GM23338 (cell line): Measurements from ENCODE around the gene SCARF1. TPM values are rescaled to one million over a fixed set of nuclear protein-coding genes. Genes with fewer than 3 reads are reported as not detected.

Source experiments
- ATAC-seq: fragments of 200-7000 bp; cut with Tn5 transposase; 3 replicates; pipeline ENCODE4 v1.9.1; 2020
- DNase-seq: peaks from one replicate; pipeline ENCODE4 v3.0.0-alpha.2; 2015; ENCODE audit warnings: low spot score
- H2AFZ ChIP-seq: fragments of 200-600 bp; sonication (generic); 2 replicates; pipeline ENCODE4 v1.8.0; 2016; ENCODE audit warnings: antibody characterized with exemption, mild to moderate bottlenecking, moderate library complexity
- H3F3A ChIP-seq: fragments of 200-600 bp; sonication (generic); replicated peaks from 2 replicates; pipeline ENCODE4 v1.8.0; 2017; ENCODE audit warnings: antibody characterized with exemption, mixed run types, low read depth
- H3K27ac ChIP-seq: fragments of 200-600 bp; sonication (generic); 2 replicates; pipeline ENCODE4 v1.6.1; 2016; ENCODE audit warnings: low read depth
- H3K27me3 ChIP-seq: fragments of 200-600 bp; sonication (generic); 2 replicates; pipeline ENCODE4 v1.8.0; 2016; ENCODE audit warnings: mild to moderate bottlenecking, mixed run types, moderate library complexity; ENCODE audit not compliant: insufficient read depth
- H3K36me3 ChIP-seq: fragments of 200-600 bp; sonication (generic); 2 replicates; pipeline ENCODE4 v1.8.0; 2016; ENCODE audit warnings: mild to moderate bottlenecking; ENCODE audit not compliant: insufficient read depth
- H3K4me1 ChIP-seq: fragments of 200-600 bp; sonication (generic); 2 replicates; pipeline ENCODE4 v1.8.0; 2016; ENCODE audit warnings: mild to moderate bottlenecking, moderate library complexity; ENCODE audit not compliant: insufficient read depth
- H3K4me2 ChIP-seq: fragments of 200-600 bp; sonication (generic); 2 replicates; pipeline ENCODE4 v1.7.1; 2017; ENCODE audit warnings: mixed run types
- H3K4me3 ChIP-seq: fragments of 200-600 bp; sonication (generic); 2 replicates; pipeline ENCODE4 v1.6.1; 2016; ENCODE audit warnings: mixed run types
- H3K79me2 ChIP-seq: fragments of 200-600 bp; sonication (generic); replicated peaks from 2 replicates; pipeline ENCODE4 v1.8.0; 2017; ENCODE audit warnings: mild to moderate bottlenecking; ENCODE audit not compliant: insufficient read depth
- H3K9me2 ChIP-seq: fragments of 200-600 bp; sonication (generic); 2 replicates; pipeline ENCODE4 v1.8.0; 2017; ENCODE audit not compliant: insufficient read depth
- H4K20me1 ChIP-seq: fragments of 200-600 bp; sonication (generic); replicated peaks from 2 replicates; pipeline ENCODE4 v1.8.0; 2017; ENCODE audit warnings: mild to moderate bottlenecking; ENCODE audit not compliant: insufficient read depth
- H3K27ac Mint-ChIP-seq: 2 replicates; pipeline ENCODE4 v1.8.0; 2020; ENCODE audit warnings: inconsistent platforms, mild to moderate bottlenecking, moderate library complexity, mixed read lengths
- H3K27me3 Mint-ChIP-seq: 3 replicates; pipeline ENCODE4 v1.8.0; 2022; ENCODE audit warnings: low read depth, mild to moderate bottlenecking, moderate library complexity, mixed read lengths, inconsistent platforms; ENCODE audit not compliant: insufficient read depth, poor library complexity
- H3K36me3 Mint-ChIP-seq: 3 replicates; pipeline ENCODE4 v1.8.0; 2021; ENCODE audit warnings: low read depth, mild to moderate bottlenecking, inconsistent platforms, moderate library complexity, mixed read lengths
- H3K4me1 Mint-ChIP-seq: 3 replicates; pipeline ENCODE4 v1.8.0; 2020; ENCODE audit warnings: mild to moderate bottlenecking, inconsistent platforms, mixed read lengths
- H3K4me3 Mint-ChIP-seq: 3 replicates; pipeline ENCODE4 v1.8.0; 2021; ENCODE audit warnings: moderate library complexity, mild to moderate bottlenecking, inconsistent platforms, mixed read lengths
- H3K9me3 Mint-ChIP-seq: 3 replicates; pipeline ENCODE4 v1.8.0; 2020; ENCODE audit warnings: moderate library complexity, mild to moderate bottlenecking, inconsistent platforms, mixed read lengths
- CREB1 ChIP-seq: fragments of 250-450 bp; sonication (Bioruptor Pico); IDR thresholded peaks from 2 replicates; pipeline ENCODE4 v1.5.0; 2020; ENCODE audit warnings: low read depth, mild to moderate bottlenecking, moderate library complexity
- CTCF ChIP-seq, 2 experiments: fragments of 200-600 bp in 1 of 2; sonication (generic) in 1 of 2; conservative IDR thresholded peaks; 2 replicates each; pipeline versions ENCODE4 v1.5.1 to v1.6.1; 2016 to 2017; ENCODE audit warnings: antibody characterized with exemption in 2 of 2, low read depth in 2 of 2, mild to moderate bottlenecking in 2 of 2, moderate library complexity in 1 of 2
- ETS1 ChIP-seq: IDR thresholded peaks from 2 replicates; pipeline ENCODE4 v1.6.1; 2016; ENCODE audit warnings: antibody characterized with exemption
- EZH2 ChIP-seq: fragments of 200-600 bp; sonication (generic); IDR thresholded peaks from one replicate; pipeline ENCODE4 v1.8.0; 2017; ENCODE audit warnings: antibody characterized with exemption, mild to moderate bottlenecking, low read depth; ENCODE audit not compliant: unreplicated experiment
- EZH2phosphoT487 ChIP-seq: fragments of 200-600 bp; sonication (generic); IDR thresholded peaks from one replicate; pipeline ENCODE4 v1.8.1; 2018; ENCODE audit warnings: antibody characterized with exemption; ENCODE audit not compliant: unreplicated experiment
- JUNB ChIP-seq: IDR thresholded peaks from one replicate; pipeline ENCODE4 v1.6.1; 2016; ENCODE audit warnings: antibody characterized with exemption; ENCODE audit not compliant: unreplicated experiment
- NANOG ChIP-seq: IDR thresholded peaks from 2 replicates; pipeline ENCODE4 v1.6.1; 2016; ENCODE audit warnings: antibody characterized with exemption, borderline replicate concordance
- POLR2AphosphoS5 ChIP-seq: IDR thresholded peaks from 2 replicates; pipeline ENCODE4 v1.6.1; 2016; ENCODE audit warnings: antibody characterized with exemption, low read depth
- REST ChIP-seq: IDR thresholded peaks from one replicate; pipeline ENCODE4 v1.6.1; 2018; ENCODE audit warnings: antibody characterized with exemption; ENCODE audit not compliant: unreplicated experiment
- STAT1 ChIP-seq: IDR thresholded peaks from one replicate; pipeline ENCODE4 v1.6.1; 2016; ENCODE audit warnings: antibody characterized with exemption; ENCODE audit not compliant: unreplicated experiment
- ZNF114 ChIP-seq: fragments of 250-450 bp; sonication (Bioruptor Pico); IDR thresholded peaks from 2 replicates; pipeline ENCODE4 v1.5.0; 2020; ENCODE audit warnings: mild to moderate bottlenecking, moderate library complexity
- ZNF331 ChIP-seq: fragments of 250-450 bp; sonication (Bioruptor Pico); IDR thresholded peaks from 2 replicates; pipeline ENCODE4 v1.5.0; 2020; ENCODE audit warnings: low read depth, mild to moderate bottlenecking, moderate library complexity
- ZNF462 ChIP-seq: fragments of 250-450 bp; sonication (Bioruptor Pico); IDR thresholded peaks from 2 replicates; pipeline ENCODE4 v1.5.0; 2020; ENCODE audit warnings: mild to moderate bottlenecking, moderate library complexity
- polyA plus RNA-seq: library from polyadenylated mRNA; unstranded; fragments of >200 nt; fragmentation: Nextera tagmentation; extraction: Ambion mirVana; gene quantifications from 2 replicates; pipeline ENCODE4 v1.2.1, GENCODE V29; 2016
- total RNA-seq: library from RNA; depleted of rRNA; stranded (reverse); fragments of >200 nt; shearing (Covaris generic); gene quantifications from 2 replicates; pipeline ENCODE4 v1.2.3, GENCODE V29; 2014

Gene SCARF1
- total and polyA plus RNA-seq, 2 experiments from 2014 or later, result 0.76 to 1.6 TPM

- H3K9me2 ChIP-seq, result peaks cover 3% of the 10 kb centered on the region; the same call in 1 of the 2 replicates
- peaks cover 2% of the 10 kb centered on the region; the same call in 1 of the 3 replicates for H3K36me3 Mint-ChIP-seq
- H3K4me1 ChIP-seq, result peaks cover 10% of the 10 kb centered on the region
- H3F3A ChIP-seq, result peaks cover 14% of the 10 kb centered on the region; the same call in 1 of the 2 replicates
- H3K27ac Mint-ChIP-seq, result no peak overlapping the region
- no peak overlapping the region for H3K4me2 ChIP-seq
- peaks cover 3% of the 10 kb centered on the region; the same call in 1 of the 3 replicates for H3K9me3 Mint-ChIP-seq
- no peak overlapping the region for H3K4me3 Mint-ChIP-seq
- DNase-seq, result no peak
- H3K27me3 ChIP-seq, result peaks cover 6% of the 10 kb centered on the region
- no peak overlapping the region for H3K27ac ChIP-seq
- H2AFZ ChIP-seq, result no peak overlapping the region
- no peaks in the 10 kb centered on the region for H3K36me3 ChIP-seq
- no peaks in the 10 kb centered on the region for H4K20me1 ChIP-seq
- ATAC-seq, result no peak
- TF ChIP-seq EZH2phosphoT487 (no peak), CREB1 (no peak), NANOG (no peak), STAT1 (no peak), CTCF (conservative IDR thresholded peaks at IDR 0.05; ENCODE audit: low read depth in 2 of 2) (no peak), ZNF462 (CRISPR knock-in tag) (no peak), POLR2AphosphoS5 (no peak), JUNB (no peak), EZH2 (no peak), ETS1 (no peak), ZNF114 (CRISPR knock-in tag) (no peak), ZNF331 (CRISPR knock-in tag) (no peak), REST (no peak)
- H3K4me3 ChIP-seq, result no peak overlapping the region
- H3K79me2 ChIP-seq, result no peaks in the 10 kb centered on the region
- peaks cover 12% of the 10 kb centered on the region for H3K27me3 Mint-ChIP-seq
- peaks cover 26% of the 10 kb centered on the region for H3K4me1 Mint-ChIP-seq
Observed at GRCh38 chr17:1639549-1640180, 5.9 kb downstream of the SCARF1 start.
